Measurements from ENCODE around the gene COG5. TPM values are rescaled to one million over a fixed set of nuclear protein-coding genes. Genes with fewer than 3 reads are reported as not detected.
A peak's percentile ranks its signal among the peaks of the same experiment; 100 is the strongest.

Gene COG5
- total and polyA plus RNA-seq, 9 of the 15 experiments (the other 6 are each of a cell fraction or from before 2014, with no cell fraction given) = 15.3 to 75.1 (median 56.4) TPM

- TF ChIP-seq CGGBP1 (CRISPR knock-in tag; IDR thresholded peaks at IDR 0.05) (no peak), SRSF7 (optimal IDR thresholded peaks at IDR 0.05; ENCODE audit: low read depth, low read length) (no peak), POU5F1 (IDR thresholded peaks at IDR 0.05; ENCODE audit: borderline replicate concordance, low read depth, low read length, partially characterized antibody) (no peak), ZBTB43 (CRISPR knock-in tag; IDR thresholded peaks at IDR 0.05) (0 out of 2 replicates have a peak, but pooled peaks have one; percentile 63), DDX20 (tag; IDR thresholded peaks at IDR 0.05; ENCODE audit: low read depth) (no peak), NFIX (CRISPR knock-in tag; IDR thresholded peaks at IDR 0.05; ENCODE audit: low read depth) (no peak), MEIS2 (IDR thresholded peaks at IDR 0.05; ENCODE audit: partially characterized antibody) (peak; percentile 75), TOE1 (IDR thresholded peaks at IDR 0.05; ENCODE audit: borderline replicate concordance) (peak; percentile 98), TOE1 (CRISPR knock-in tag; IDR thresholded peaks at IDR 0.05; ENCODE audit: borderline replicate concordance, low read depth) (0 out of 2 replicates have a peak, but pooled peaks have one; percentile 49), STAG1 (CRISPR knock-in tag; IDR thresholded peaks at IDR 0.05; ENCODE audit: borderline replicate concordance) (no peak), ZBTB1 (CRISPR knock-in tag; IDR thresholded peaks at IDR 0.05; ENCODE audit: borderline replicate concordance, low read depth) (no peak), POLR3G (IDR thresholded peaks at IDR 0.05; ENCODE audit: extremely low read depth, insufficient read length, insufficient replicate concordance) (no peak), POLR2AphosphoS2 (IDR thresholded peaks at IDR 0.05; ENCODE audit: low read length) (peak; percentile 91), GATAD2A (IDR thresholded peaks at IDR 0.05) (peak; percentile 81; the same call in 1 of the 2 replicates), CTCF (IDR thresholded peaks at IDR 0.05 in 2 of 3, conservative IDR thresholded peaks at IDR 0.05 in 1 of 3; ENCODE audit: insufficient read depth in 2 of 3, low read depth in 1 of 3, low read length in 3 of 3) (peak; percentile 32 to 52 (median 46); a peak in 5 of 6 replicates), CREB3 (tag; conservative IDR thresholded peaks at IDR 0.05; ENCODE audit: low read depth) (no peak), CREB1 (IDR thresholded peaks at IDR 0.05) (peak; percentile 54; the same call in 1 of the 2 replicates), CREB1 (CRISPR knock-in tag; IDR thresholded peaks at IDR 0.05) (peak; percentile 56; the same call in 1 of the 2 replicates), HDAC8 (tag; IDR thresholded peaks at IDR 0.05) (no peak), ATF1 (CRISPR knock-in tag; IDR thresholded peaks at IDR 0.05) (no peak), ATF1 (tag; IDR thresholded peaks at IDR 0.05) (peak; percentile 80), MAX (CRISPR knock-in tag; IDR thresholded peaks at IDR 0.05) (peak; percentile 86), TAF7 (tag; IDR thresholded peaks at IDR 0.05) (no peak), PHB2 (IDR thresholded peaks at IDR 0.05; ENCODE audit: low read depth) (no peak)
These were observed 394.3 kb downstream of the COG5 start (continued) for GRCh38 chr7:107169120-107170050.
